ENCODE results near the gene NLRP6.
"Not testable (repeated sequence)": the region's sequence is repeated elsewhere in the genome, so short reads cannot be mapped to it uniquely, and the experiment has no call there.

The NLRP6 gene

GRCh38 chr11:319121-319887 lies 41.1 kb downstream of the NLRP6 start:
- peaks cover 21% of the 10 kb centered on the region for H3K4me1 ChIP-seq (ENCODE audit: control insufficient read depth, low read length)
- not testable (repeated sequence) for H3K9me2 ChIP-seq (replicated peaks; ENCODE audit: control insufficient read depth, low read length); H3K27me3 ChIP-seq (ENCODE audit: control insufficient read depth, low read length); H3K79me2 ChIP-seq (ENCODE audit: control insufficient read depth, low read length); H3F3A ChIP-seq (ENCODE audit: control insufficient read depth, insufficient read depth); H3K9me3 ChIP-seq (ENCODE audit: control insufficient read depth, insufficient read depth, low read length); H4K20me1 ChIP-seq (ENCODE audit: control insufficient read depth, insufficient read depth, low read depth, low read length); H3K4me3 ChIP-seq (ENCODE audit: low read length); H3K27ac ChIP-seq (ENCODE audit: low read depth, low read length); H3K36me3 ChIP-seq (ENCODE audit: control insufficient read depth, low read length)
- peak overlapping the region; percentile 40; the same call in 1 of the 2 replicates for H3K4me2 ChIP-seq (ENCODE audit: low read length)

GRCh38 chr11:319888-320273 lies 41.7 kb downstream of the NLRP6 start:
- not testable (repeated sequence) for H3K27ac ChIP-seq (ENCODE audit: low read depth, low read length)

GRCh38 chr11:324156-324555 lies 45.9 kb downstream of the NLRP6 start:
- Histone ChIP-seq H3K27me3 (ENCODE audit: control insufficient read depth, low read length) (peaks cover 2% of the 10 kb centered on the region; the same call in 1 of the 2 replicates), H4K20me1 (ENCODE audit: control insufficient read depth, insufficient read depth, low read depth, low read length) (no peaks in the 10 kb centered on the region), H3K9me3 (ENCODE audit: control insufficient read depth, insufficient read depth, low read length) (peaks cover under 1% of the 10 kb centered on the region; the same call in 1 of the 2 replicates), H3K4me1 (ENCODE audit: control insufficient read depth, low read length) (peaks cover 52% of the 10 kb centered on the region), H3K4me2 (ENCODE audit: low read length) (peak overlapping the region; percentile 30), H3K9me2 (replicated peaks; ENCODE audit: control insufficient read depth, low read length) (no peaks in the 10 kb centered on the region), H3K79me2 (ENCODE audit: control insufficient read depth, low read length) (no peaks in the 10 kb centered on the region), H3K27ac (ENCODE audit: low read depth, low read length) (peak overlapping the region; percentile 19), H3K4me3 (ENCODE audit: low read length) (no peak overlapping the region), H3K36me3 (ENCODE audit: control insufficient read depth, low read length) (no peaks in the 10 kb centered on the region), H3F3A (ENCODE audit: control insufficient read depth, insufficient read depth) (peaks cover 18% of the 10 kb centered on the region)
- TF ChIP-seq EZH2phosphoT487 (IDR thresholded peaks at IDR 0.05; ENCODE audit: borderline replicate concordance, low read length) (no peak), CTCF (IDR thresholded peaks at IDR 0.05; ENCODE audit: low read depth, low read length, poor library complexity, severe bottlenecking) (no peak)

More at GRCh38 chr11:319888-320273, 41.7 kb downstream of the NLRP6 start:
- H3F3A ChIP-seq (ENCODE audit: control insufficient read depth, insufficient read depth); H3K4me3 ChIP-seq (ENCODE audit: low read length); H3K36me3 ChIP-seq (ENCODE audit: control insufficient read depth, low read length); H4K20me1 ChIP-seq (ENCODE audit: control insufficient read depth, insufficient read depth, low read depth, low read length); H3K79me2 ChIP-seq (ENCODE audit: control insufficient read depth, low read length); H3K9me2 ChIP-seq (replicated peaks; ENCODE audit: control insufficient read depth, low read length); H3K9me3 ChIP-seq (ENCODE audit: control insufficient read depth, insufficient read depth, low read length); H3K4me2 ChIP-seq (ENCODE audit: low read length); H3K27me3 ChIP-seq (ENCODE audit: control insufficient read depth, low read length): not testable (repeated sequence)
- peaks cover 22% of the 10 kb centered on the region for H3K4me1 ChIP-seq (ENCODE audit: control insufficient read depth, low read length)

- H3K9me3 ChIP-seq (ENCODE audit: control insufficient read depth, insufficient read depth, low read length); H3K27me3 ChIP-seq (ENCODE audit: control insufficient read depth, low read length); H3K9me2 ChIP-seq (replicated peaks; ENCODE audit: control insufficient read depth, low read length); H4K20me1 ChIP-seq (ENCODE audit: control insufficient read depth, insufficient read depth, low read depth, low read length); H3K36me3 ChIP-seq (ENCODE audit: control insufficient read depth, low read length); H3K4me3 ChIP-seq (ENCODE audit: low read length); H3K79me2 ChIP-seq (ENCODE audit: control insufficient read depth, low read length): not testable (repeated sequence)
- Histone ChIP-seq H3K4me2 (ENCODE audit: low read length) (peak overlapping the region; percentile 30), H3K27ac (ENCODE audit: low read depth, low read length) (peak overlapping the region; percentile 19), H3K4me1 (ENCODE audit: control insufficient read depth, low read length) (peaks cover 59% of the 10 kb centered on the region), H3F3A (ENCODE audit: control insufficient read depth, insufficient read depth) (peaks cover 25% of the 10 kb centered on the region)
These were observed 46.6 kb downstream of the NLRP6 start for GRCh38 chr11:324593-325517.
